ENCODE data around the gene PATZ1. TPM values are rescaled to one million over a fixed set of nuclear protein-coding genes. Genes with fewer than 3 reads are reported as not detected.
A peak's percentile ranks its signal among the peaks of the same experiment; 100 is the strongest.

The PATZ1 gene
- polyA plus RNA-seq, 3 donors = 9.9 to 13.3 (median 12.3) TPM

DNA sequence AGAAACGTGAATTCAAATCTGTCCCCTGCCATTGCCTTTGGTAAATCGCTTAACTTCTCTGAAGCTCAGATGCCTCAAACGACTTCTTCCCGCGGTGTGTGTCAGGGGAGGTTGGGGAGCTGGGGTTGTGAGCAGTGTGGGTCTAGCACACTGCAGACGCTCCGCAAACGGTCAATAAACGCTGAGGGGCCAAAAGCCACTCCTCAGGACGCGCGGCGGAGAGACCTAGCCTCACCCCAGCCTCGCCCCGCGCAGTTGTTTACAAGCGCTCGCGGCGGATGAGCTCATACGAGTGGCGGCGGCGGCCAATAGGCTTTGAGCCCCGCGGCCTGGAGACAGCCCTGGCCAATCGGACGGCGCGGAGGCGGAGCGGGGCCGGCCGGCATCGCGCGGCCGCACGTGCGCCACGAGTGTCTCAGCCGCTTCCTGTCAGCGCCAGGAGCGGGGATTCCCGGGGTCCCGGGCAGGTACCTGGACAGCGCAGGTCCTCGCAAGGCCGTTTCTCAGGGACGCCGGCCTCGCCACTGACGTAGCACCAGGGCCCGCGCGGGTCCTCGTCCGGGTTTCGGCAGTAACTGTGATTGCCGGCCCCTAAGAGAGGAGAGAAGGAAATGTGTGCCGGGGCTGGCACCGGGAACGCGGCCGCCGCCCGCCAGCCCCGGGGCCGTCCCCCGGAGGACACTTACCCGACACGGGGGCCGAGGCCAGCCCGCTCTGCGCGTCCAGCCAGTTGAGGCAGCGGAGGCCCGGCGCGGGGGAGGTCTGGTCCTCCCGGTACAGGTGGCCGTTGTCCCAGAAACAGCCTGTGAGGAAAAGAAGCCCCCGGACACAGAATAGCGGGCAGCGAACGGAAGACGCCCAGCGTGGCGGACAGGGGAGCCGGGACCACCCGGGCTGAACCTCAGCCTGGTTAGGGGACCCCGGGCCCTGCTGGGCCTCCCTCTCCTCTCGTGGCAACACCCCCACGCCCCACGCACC, 55.4 kb downstream of the PATZ1 start:
- 0 to 1% (median 1%) methylated on average over 72 to 95 of the region's 95 CpGs for WGBS, 3 donors

DNA sequence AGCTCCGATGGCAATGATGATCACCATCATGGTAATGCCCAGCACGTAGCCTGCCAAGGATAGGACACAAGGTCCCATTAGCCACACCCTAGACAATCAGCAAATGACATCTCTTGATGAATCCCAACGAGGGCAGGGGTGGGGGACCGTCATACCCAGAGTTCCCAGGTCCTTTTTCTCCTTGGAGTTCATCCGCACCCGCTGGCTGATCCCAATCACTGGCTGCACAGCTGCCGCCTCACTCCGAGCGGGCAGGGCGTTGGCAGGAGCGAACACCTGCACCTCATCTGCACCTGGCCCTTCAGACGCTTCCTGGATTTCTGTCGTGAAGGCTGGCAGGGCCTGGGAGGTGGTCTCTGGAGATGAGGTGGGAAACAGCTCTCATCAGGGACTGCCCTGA, 56.8 kb downstream of the PATZ1 start:
- H3K27ac ChIP-seq (ENCODE audit: low read depth, low read length) = no peak overlapping the region
- WGBS, 3 donors = 76 to 80% (median 80%) methylated on average over 13 of the region's 13 CpGs

More for the DNA sequence above, 55.4 kb downstream of the PATZ1 start:
- H3K27ac ChIP-seq (ENCODE audit: low read depth, low read length) = peak overlapping the region; percentile 64

- no peak overlapping the region for H3K27ac ChIP-seq (ENCODE audit: low read depth, low read length)
- 47 to 74% (median 54%) methylated on average over 5 of the region's 5 CpGs for WGBS, 3 donors
Observed at GRCh38 chr22:31288496-31289240, 57.5 kb downstream of the PATZ1 start.

GRCh38 chr22:31287818-31288495, 58.2 kb downstream of the PATZ1 start:
- WGBS, 3 donors = 76 to 88% (median 83%) methylated on average over 6 of the region's 6 CpGs
- H3K27ac ChIP-seq (ENCODE audit: low read depth, low read length) = no peak overlapping the region

GRCh38 chr22:31286360-31287255, 59.5 kb downstream of the PATZ1 start:
- 64 to 82% (median 65%) methylated on average over 8 of the region's 8 CpGs for WGBS, 3 donors
- peak overlapping the region; percentile 41 for H3K27ac ChIP-seq (ENCODE audit: low read depth, low read length)

GRCh38 chr22:31284281-31285155, 61.6 kb downstream of the PATZ1 start:
- H3K27ac ChIP-seq (ENCODE audit: low read depth, low read length) = no peak overlapping the region
- 15 to 37% (median 24%) methylated on average over 3 of the region's 3 CpGs for WGBS, 3 donors

- H3K27ac ChIP-seq (ENCODE audit: low read depth, low read length) = no peak overlapping the region
- 76 to 84% (median 81%) methylated on average over 8 of the region's 8 CpGs for WGBS, 3 donors
Observed at GRCh38 chr22:31282748-31283468, 63.2 kb downstream of the PATZ1 start.

DNA sequence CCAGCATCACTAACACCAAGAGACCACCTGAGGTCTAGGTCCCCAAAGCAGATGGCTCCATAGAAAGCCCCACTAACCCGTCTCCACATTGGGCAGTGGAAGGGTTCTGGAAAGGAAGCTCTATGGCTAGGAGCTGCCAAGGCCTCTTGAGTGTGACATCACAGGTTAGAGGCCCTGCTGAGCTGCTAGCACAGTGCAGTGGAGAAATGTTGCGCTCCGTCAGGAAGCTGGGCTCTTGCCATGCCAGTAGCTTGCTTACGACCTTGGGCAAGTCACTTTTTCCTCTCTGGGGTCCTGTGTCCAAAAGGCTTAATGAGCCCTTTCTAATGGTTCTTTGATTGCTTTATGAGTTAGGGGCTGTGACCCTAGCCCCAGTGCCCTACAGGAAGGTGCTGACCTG, 64.4 kb downstream of the PATZ1 start:
- H3K27ac ChIP-seq (ENCODE audit: low read depth, low read length) = no peak overlapping the region
- WGBS, 3 donors = 51 to 62% (median 52%) methylated on average over 4 of the region's 4 CpGs

- no peak overlapping the region for H3K27ac ChIP-seq (ENCODE audit: low read depth, low read length)
Observed at GRCh38 chr22:31279821-31280505, 66.2 kb downstream of the PATZ1 start.

GRCh38 chr22:31279327-31279669, 66.8 kb downstream of the PATZ1 start:
- H3K27ac ChIP-seq (ENCODE audit: low read depth, low read length) = no peak overlapping the region

- 65 to 82% (median 79%) methylated on average over 6 of the region's 6 CpGs for WGBS, 3 donors
- no peak overlapping the region for H3K27ac ChIP-seq (ENCODE audit: low read depth, low read length)
Observed at GRCh38 chr22:31278626-31279326, 67.4 kb downstream of the PATZ1 start.

GRCh38 chr22:31278151-31278621, 68.0 kb downstream of the PATZ1 start:
- H3K27ac ChIP-seq (ENCODE audit: low read depth, low read length) = no peak overlapping the region
- WGBS, 3 donors = 79 to 86% (median 83%) methylated on average over 9 of the region's 9 CpGs

- WGBS, 3 donors = 68 to 91% (median 72%) methylated on average over 5 of the region's 5 CpGs
- H3K27ac ChIP-seq (ENCODE audit: low read depth, low read length) = no peak overlapping the region
Observed at GRCh38 chr22:31277741-31278140, 68.4 kb downstream of the PATZ1 start.

- WGBS, 3 donors = 94 to 96% (median 94%) methylated on average over 47 to 69 of the region's 69 CpGs
- no peak overlapping the region for H3K27ac ChIP-seq (ENCODE audit: low read depth, low read length)
Observed at GRCh38 chr22:31276426-31277167, 69.5 kb downstream of the PATZ1 start.

All from adipose tissue (tissue), 3 donors.